CD8-positive, alpha-beta memory T cell (primary cell): ENCODE measurements around the gene ME3. TPM values are rescaled to one million over a fixed set of nuclear protein-coding genes. Genes with fewer than 3 reads are reported as not detected.
A peak's percentile ranks its signal among the peaks of the same experiment; 100 is the strongest.
"Not testable (repeated sequence)": the region's sequence is repeated elsewhere in the genome, so short reads cannot be mapped to it uniquely, and the experiment has no call there.

Source experiments
- CTCF ChIA-PET: fragments of 350-600 bp; sonication (Branson Sonifier 250); formaldehyde crosslinking; loops from one replicate; lab custom pipeline; 2021; ENCODE audit warnings: antibody characterized with exemption; lab: Charles Lee
- POLR2A ChIA-PET: fragments of 350-600 bp; sonication (Branson Sonifier 250); formaldehyde crosslinking; loops from one replicate; lab custom pipeline; 2021; ENCODE audit warnings: antibody characterized with exemption; lab: Charles Lee
- DNase-seq, 5 donors: peaks; one replicate each; pipeline versions ENCODE4 v3.0.0 to v3.0.0-alpha.2; 2020 to 2022; ENCODE audit warnings: mixed read lengths in 1 of 5
- H3K27ac ChIP-seq: one replicate; pipeline ENCODE4 v1.7.0; 2013; ENCODE audit warnings: low read depth, mild to moderate bottlenecking, low read length, moderate library complexity
- H3K27me3 ChIP-seq: 2 replicates; pipeline ENCODE4 v1.7.0; 2013; ENCODE audit warnings: low read length, mild to moderate bottlenecking; ENCODE audit not compliant: insufficient read depth, poor library complexity, severe bottlenecking
- H3K36me3 ChIP-seq: 2 replicates; pipeline ENCODE4 v1.7.0; 2013; ENCODE audit warnings: mild to moderate bottlenecking, low read length, moderate library complexity; ENCODE audit not compliant: insufficient read depth
- H3K4me1 ChIP-seq: 2 replicates; pipeline ENCODE4 v1.7.0; 2013; ENCODE audit warnings: mild to moderate bottlenecking, low read length, moderate library complexity; ENCODE audit not compliant: insufficient read depth
- H3K4me3 ChIP-seq: 2 replicates; pipeline ENCODE4 v1.7.0; 2013; ENCODE audit warnings: mild to moderate bottlenecking, low read length
- H3K9me3 ChIP-seq: 2 replicates; pipeline ENCODE4 v1.7.0; 2013; ENCODE audit warnings: mild to moderate bottlenecking, low read length
- H3K27ac Mint-ChIP-seq, 8 donors: one replicate each; pipeline ENCODE4 v1.8.0; 2020 to 2021; ENCODE audit warnings: mixed read lengths in 8 of 8, mild to moderate bottlenecking in 6 of 8, inconsistent platforms in 3 of 8, moderate library complexity in 3 of 8
- H3K27me3 Mint-ChIP-seq, 2 donors: one replicate each; pipeline ENCODE4 v1.8.0; 2020 to 2021; ENCODE audit warnings: mixed read lengths in 2 of 2, mild to moderate bottlenecking in 1 of 2, moderate library complexity in 1 of 2
- H3K36me3 Mint-ChIP-seq, 3 donors: one replicate each; pipeline ENCODE4 v1.8.0; 2020 to 2021; ENCODE audit warnings: mixed read lengths in 3 of 3, inconsistent platforms in 1 of 3, mild to moderate bottlenecking in 1 of 3
- H3K4me1 Mint-ChIP-seq, 3 donors: one replicate each; pipeline ENCODE4 v1.8.0; 2020 to 2021; ENCODE audit warnings: mixed read lengths in 3 of 3, inconsistent platforms in 1 of 3, mild to moderate bottlenecking in 1 of 3
- H3K4me3 Mint-ChIP-seq, 7 donors: one replicate each; pipeline ENCODE4 v1.8.0; 2020 to 2021; ENCODE audit warnings: mixed read lengths in 7 of 7, mild to moderate bottlenecking in 6 of 7, moderate library complexity in 4 of 7, inconsistent platforms in 2 of 7
- H3K9me3 Mint-ChIP-seq, 5 donors: one replicate each; pipeline ENCODE4 v1.8.0; 2020 to 2022; ENCODE audit warnings: mixed read lengths in 5 of 5, mild to moderate bottlenecking in 3 of 5, moderate library complexity in 2 of 5, inconsistent platforms in 1 of 5
- polyA plus RNA-seq: library from polyadenylated mRNA; unstranded; fragments of 300-500 nt; fragmentation: Illumina TruSeq; gene quantifications from one replicate; pipeline ENCODE4 v1.2.3, GENCODE V29; 2021
- total RNA-seq, 2 experiments: library from RNA; stranded (reverse); gene quantifications; one replicate each; pipeline ENCODE4 v1.2.3, GENCODE V29; 2021

ME3 gene
- total and polyA plus RNA-seq, 3 experiments from 2014 or later = 1.0 to 1.3 TPM; not detected in 1

GRCh38 chr11:86565388-86565787 lies 107.0 kb downstream of the ME3 start:
- ChIA-PET CTCF (interaction anchor here (1.5 kb wide), 1 partner anchor 15 kb away, joined by 3 read pairs; no protein-coding TSS in a partner anchor), POLR2A (no interaction called here)
- H3K36me3 Mint-ChIP-seq = peaks cover 0 to 2% (median 0%) of the 10 kb centered on the region in 3 donors
- DNase-seq = no peak
- H3K27ac Mint-ChIP-seq = no peak overlapping the region
- H3K9me3 Mint-ChIP-seq = peaks cover 5 to 16% (median 9%) of the 10 kb centered on the region in 5 donors
- Histone ChIP-seq H3K9me3 (no peaks in the 10 kb centered on the region), H3K4me1 (no peaks in the 10 kb centered on the region), H3K27me3 (no peaks in the 10 kb centered on the region), H3K4me3 (no peak overlapping the region), H3K36me3 (no peaks in the 10 kb centered on the region), H3K27ac (no peak overlapping the region)
- H3K4me3 Mint-ChIP-seq = no peak overlapping the region
- H3K27me3 Mint-ChIP-seq = peaks cover 4 to 6% of the 10 kb centered on the region in 2 donors
- H3K4me1 Mint-ChIP-seq = no peaks in the 10 kb centered on the region

- POLR2A ChIA-PET, H3K36me3 ChIP-seq, H3K36me3 Mint-ChIP-seq, H3K27ac ChIP-seq, H3K4me3 ChIP-seq, H3K9me3 ChIP-seq, H3K27ac Mint-ChIP-seq, CTCF ChIA-PET, H3K4me3 Mint-ChIP-seq, H3K27me3 Mint-ChIP-seq, H3K4me1 ChIP-seq, H3K4me1 Mint-ChIP-seq, H3K27me3 ChIP-seq, DNase-seq: not testable (repeated sequence)
- peaks cover 5 to 16% (median 9%) of the 10 kb centered on the region in 5 donors for H3K9me3 Mint-ChIP-seq
Observed at GRCh38 chr11:86562842-86563241, 109.6 kb downstream of the ME3 start.

- CTCF ChIA-PET = no interaction called here
Observed at GRCh38 chr11:86559311-86559945, 113.0 kb downstream of the ME3 start.

GRCh38 chr11:86558841-86559240 lies 113.6 kb downstream of the ME3 start:
- Histone ChIP-seq H3K4me1 (no peaks in the 10 kb centered on the region), H3K36me3 (no peaks in the 10 kb centered on the region), H3K4me3 (no peak overlapping the region), H3K27ac (no peak overlapping the region), H3K27me3 (no peaks in the 10 kb centered on the region), H3K9me3 (no peaks in the 10 kb centered on the region)
- H3K4me3 Mint-ChIP-seq = no peak overlapping the region
- ChIA-PET POLR2A (no interaction called here), CTCF (no interaction called here)
- no peak overlapping the region for H3K27ac Mint-ChIP-seq
- H3K9me3 Mint-ChIP-seq = peaks cover 3 to 14% (median 9%) of the 10 kb centered on the region in 5 donors
- H3K36me3 Mint-ChIP-seq = peaks cover 0 to 2% (median 0%) of the 10 kb centered on the region in 3 donors
- peaks cover 0 to 1% of the 10 kb centered on the region in 2 donors for H3K27me3 Mint-ChIP-seq
- H3K4me1 Mint-ChIP-seq = no peaks in the 10 kb centered on the region
- DNase-seq = no peak

More at GRCh38 chr11:86559311-86559945, 113.0 kb downstream of the ME3 start:
- no peaks in the 10 kb centered on the region for H3K9me3 ChIP-seq
- POLR2A ChIA-PET = no interaction called here
- H3K9me3 Mint-ChIP-seq = peaks cover 5 to 16% (median 9%) of the 10 kb centered on the region in 5 donors
- peaks cover 0 to 2% (median 0%) of the 10 kb centered on the region in 3 donors for H3K36me3 Mint-ChIP-seq
- peaks cover 1 to 3% of the 10 kb centered on the region in 2 donors for H3K27me3 Mint-ChIP-seq
- no peaks in the 10 kb centered on the region for H3K36me3 ChIP-seq
- DNase-seq = no peak
- no peaks in the 10 kb centered on the region for H3K4me1 Mint-ChIP-seq
- H3K27ac ChIP-seq = no peak overlapping the region
- H3K4me3 ChIP-seq = no peak overlapping the region
- no peak overlapping the region for H3K27ac Mint-ChIP-seq
- no peaks in the 10 kb centered on the region for H3K27me3 ChIP-seq
- H3K4me3 Mint-ChIP-seq = no peak overlapping the region
- no peaks in the 10 kb centered on the region for H3K4me1 ChIP-seq

- no peak overlapping the region for H3K4me3 Mint-ChIP-seq
- Histone ChIP-seq H3K27ac (no peak overlapping the region), H3K36me3 (no peaks in the 10 kb centered on the region), H3K9me3 (no peaks in the 10 kb centered on the region), H3K27me3 (no peaks in the 10 kb centered on the region), H3K4me3 (no peak overlapping the region), H3K4me1 (no peaks in the 10 kb centered on the region)
- no peaks in the 10 kb centered on the region for H3K4me1 Mint-ChIP-seq
- CTCF ChIA-PET = no interaction called here
- POLR2A ChIA-PET = no interaction called here
- no peak overlapping the region for H3K27ac Mint-ChIP-seq
- H3K27me3 Mint-ChIP-seq = peaks cover 0 to 1% of the 10 kb centered on the region in 2 donors
- DNase-seq = no peak
- peaks cover 0 to 2% (median 0%) of the 10 kb centered on the region in 3 donors for H3K36me3 Mint-ChIP-seq
- peaks cover 0 to 8% (median 6%) of the 10 kb centered on the region in 5 donors for H3K9me3 Mint-ChIP-seq
Observed at GRCh38 chr11:86558207-86558606, 114.2 kb downstream of the ME3 start.

GRCh38 chr11:86555866-86556265 lies 116.5 kb downstream of the ME3 start:
- Histone ChIP-seq H3K4me3 (no peak overlapping the region), H3K27me3 (no peaks in the 10 kb centered on the region), H3K9me3 (no peaks in the 10 kb centered on the region), H3K4me1 (no peaks in the 10 kb centered on the region), H3K27ac (no peak overlapping the region), H3K36me3 (no peaks in the 10 kb centered on the region)
- H3K4me1 Mint-ChIP-seq = peaks cover 0 to 4% (median 0%) of the 10 kb centered on the region in 3 donors
- no peaks in the 10 kb centered on the region for H3K36me3 Mint-ChIP-seq
- ChIA-PET CTCF (interaction anchor here (1.1 kb wide), 1 partner anchor 8 kb away, joined by 4 read pairs; no protein-coding TSS in a partner anchor), POLR2A (no interaction called here)
- H3K4me3 Mint-ChIP-seq = no peak overlapping the region
- DNase-seq = no peak
- no peaks in the 10 kb centered on the region for H3K9me3 Mint-ChIP-seq
- H3K27me3 Mint-ChIP-seq = peaks cover 0 to 7% of the 10 kb centered on the region in 2 donors
- H3K27ac Mint-ChIP-seq = no peak overlapping the region

- ChIA-PET CTCF (interaction anchor here (1.1 kb wide), 1 partner anchor 9 kb away, joined by 4 read pairs; no protein-coding TSS in a partner anchor), POLR2A (no interaction called here)
- DNase-seq = no peak
- Histone ChIP-seq H3K4me1 (no peaks in the 10 kb centered on the region), H3K9me3 (no peaks in the 10 kb centered on the region), H3K4me3 (no peak overlapping the region), H3K27ac (no peak overlapping the region), H3K27me3 (no peaks in the 10 kb centered on the region), H3K36me3 (no peaks in the 10 kb centered on the region)
- Mint-ChIP-seq H3K4me1 (peaks cover 0 to 4% (median 0%) of the 10 kb centered on the region in 3 donors), H3K27ac (no peak overlapping the region), H3K36me3 (no peaks in the 10 kb centered on the region), H3K4me3 (no peak overlapping the region), H3K9me3 (no peaks in the 10 kb centered on the region), H3K27me3 (peaks cover 0 to 9% of the 10 kb centered on the region in 2 donors)
Observed at GRCh38 chr11:86555401-86555800, 117.0 kb downstream of the ME3 start.

- H3K36me3 ChIP-seq = no peaks in the 10 kb centered on the region
- Mint-ChIP-seq H3K36me3 (no peaks in the 10 kb centered on the region), H3K27ac (peak overlapping the region in 1 of 8 donors; percentile 17), H3K9me3 (no peaks in the 10 kb centered on the region), H3K27me3 (peaks cover 0 to 9% of the 10 kb centered on the region in 2 donors), H3K4me1 (peaks cover 0 to 4% (median 0%) of the 10 kb centered on the region in 3 donors), H3K4me3 (no peak overlapping the region)
- H3K4me3 ChIP-seq = no peak overlapping the region
- no peaks in the 10 kb centered on the region for H3K9me3 ChIP-seq
- ChIA-PET CTCF (no interaction called here), POLR2A (no interaction called here)
- H3K27me3 ChIP-seq = no peaks in the 10 kb centered on the region
- DNase-seq = no peak
- no peak overlapping the region for H3K27ac ChIP-seq
- no peaks in the 10 kb centered on the region for H3K4me1 ChIP-seq
Observed at GRCh38 chr11:86553265-86553664, 119.2 kb downstream of the ME3 start.
